ENCODE measurements around the gene USP8. TPM values are rescaled to one million over a fixed set of nuclear protein-coding genes. Genes with fewer than 3 reads are reported as not detected.

The USP8 gene
- total RNA-seq, result 46.3 and 65.2 TPM in 2 replicates

DNA sequence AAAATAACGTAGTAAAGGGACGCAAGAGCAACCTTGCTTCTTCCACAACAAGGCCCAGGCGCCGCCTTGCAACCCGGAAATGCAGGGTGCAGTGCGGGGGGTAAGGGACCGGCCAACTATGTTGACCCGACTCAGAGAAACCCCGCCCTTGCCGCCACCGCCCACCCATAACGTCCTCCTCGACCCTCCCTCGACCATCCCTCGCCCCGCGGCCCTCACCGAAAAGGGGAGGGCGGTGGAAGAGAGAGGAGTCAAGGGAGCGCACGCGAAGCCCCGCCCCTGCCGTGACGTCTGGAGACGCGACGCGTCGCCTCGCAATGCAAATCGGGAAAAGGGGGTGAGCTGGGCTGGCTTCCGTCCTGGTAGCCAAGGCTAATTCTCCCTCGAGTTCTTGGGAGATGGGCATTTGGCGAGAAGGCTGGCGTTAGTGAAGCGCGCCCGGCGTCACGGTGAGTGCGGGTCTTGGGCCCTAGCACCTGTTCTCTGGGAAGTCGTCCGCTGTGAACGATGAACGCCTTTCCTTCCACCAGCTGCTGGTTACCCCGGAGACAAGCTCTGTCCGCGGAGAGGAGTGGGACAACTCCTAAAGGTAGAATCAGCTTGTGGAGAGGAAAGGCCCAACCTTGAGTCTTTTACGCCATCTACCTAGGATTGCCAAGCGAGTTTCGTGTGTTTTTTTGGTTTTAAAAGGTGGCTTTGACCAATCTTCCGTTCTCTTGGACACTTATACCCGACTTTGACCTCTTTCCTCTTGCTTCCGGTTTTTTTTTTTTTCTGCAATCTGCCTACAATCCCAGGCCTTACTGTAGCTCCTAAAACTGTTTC, at the start of gene USP8:
USP8 (plus strand) TSS at position 340 of the 825 bp plus-strand sequence. CDS start 14,669 bp downstream, outside the sequence.

DNA sequence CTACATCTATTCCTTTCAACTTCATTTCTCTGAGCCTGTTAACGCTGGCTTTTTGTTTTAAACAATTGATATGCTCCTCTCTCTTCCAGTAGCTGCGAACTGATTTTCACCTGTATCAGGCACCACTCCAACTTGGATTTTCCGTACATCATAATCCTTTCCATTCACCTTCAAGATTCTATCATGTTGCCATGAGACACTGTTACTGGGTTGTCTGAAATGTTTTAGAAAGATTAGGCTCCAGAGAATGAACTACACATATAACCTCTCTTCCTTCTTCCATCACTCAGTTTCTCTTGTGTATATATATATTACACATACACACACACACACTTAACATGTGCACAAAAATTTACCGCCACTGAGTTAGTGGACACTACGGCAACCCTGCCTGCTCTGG, 122.4 kb downstream of the USP8 start, which contains the start of gene USP50:
USP50 (minus strand) TSS at position 101 of the 400 bp plus-strand sequence. CDS start 141 bp downstream, outside the sequence.

Other genes with a start within 250 kb of the USP8 start
- 0.26 TPM in 1 of 2 replicates, not detected in the other for gene SLC27A2, start 242.2 kb upstream of the USP8 start, total RNA-seq
- not detected in 2 replicates for gene HDC, start 158.7 kb upstream of the USP8 start, total RNA-seq
- 35.3 and 38.0 TPM in 2 replicates for gene GABPB1, start 69.2 kb upstream of the USP8 start, total RNA-seq
- 0.13 TPM in 1 of 2 replicates, not detected in the other for gene USP50, start 122.3 kb downstream of the USP8 start, total RNA-seq

Data from smooth muscle cell of the pulmonary artery (primary cell).